Ammon's horn (tissue), 1 donor: ENCODE data around the gene THSD1.

Experiments
- DNase-seq: peaks from one replicate; pipeline ENCODE4 v3.0.0-alpha.2; 2016; ENCODE audit warnings: low spot score

The THSD1 gene, protein sequence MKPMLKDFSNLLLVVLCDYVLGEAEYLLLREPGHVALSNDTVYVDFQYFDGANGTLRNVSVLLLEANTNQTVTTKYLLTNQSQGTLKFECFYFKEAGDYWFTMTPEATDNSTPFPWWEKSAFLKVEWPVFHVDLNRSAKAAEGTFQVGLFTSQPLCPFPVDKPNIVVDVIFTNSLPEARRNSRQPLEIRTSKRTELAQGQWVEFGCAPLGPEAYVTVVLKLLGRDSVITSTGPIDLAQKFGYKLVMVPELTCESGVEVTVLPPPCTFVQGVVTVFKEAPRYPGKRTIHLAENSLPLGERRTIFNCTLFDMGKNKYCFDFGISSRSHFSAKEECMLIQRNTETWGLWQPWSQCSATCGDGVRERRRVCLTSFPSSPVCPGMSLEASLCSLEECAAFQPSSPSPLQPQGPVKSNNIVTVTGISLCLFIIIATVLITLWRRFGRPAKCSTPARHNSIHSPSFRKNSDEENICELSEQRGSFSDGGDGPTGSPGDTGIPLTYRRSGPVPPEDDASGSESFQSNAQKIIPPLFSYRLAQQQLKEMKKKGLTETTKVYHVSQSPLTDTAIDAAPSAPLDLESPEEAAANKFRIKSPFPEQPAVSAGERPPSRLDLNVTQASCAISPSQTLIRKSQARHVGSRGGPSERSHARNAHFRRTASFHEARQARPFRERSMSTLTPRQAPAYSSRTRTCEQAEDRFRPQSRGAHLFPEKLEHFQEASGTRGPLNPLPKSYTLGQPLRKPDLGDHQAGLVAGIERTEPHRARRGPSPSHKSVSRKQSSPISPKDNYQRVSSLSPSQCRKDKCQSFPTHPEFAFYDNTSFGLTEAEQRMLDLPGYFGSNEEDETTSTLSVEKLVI

DNA sequence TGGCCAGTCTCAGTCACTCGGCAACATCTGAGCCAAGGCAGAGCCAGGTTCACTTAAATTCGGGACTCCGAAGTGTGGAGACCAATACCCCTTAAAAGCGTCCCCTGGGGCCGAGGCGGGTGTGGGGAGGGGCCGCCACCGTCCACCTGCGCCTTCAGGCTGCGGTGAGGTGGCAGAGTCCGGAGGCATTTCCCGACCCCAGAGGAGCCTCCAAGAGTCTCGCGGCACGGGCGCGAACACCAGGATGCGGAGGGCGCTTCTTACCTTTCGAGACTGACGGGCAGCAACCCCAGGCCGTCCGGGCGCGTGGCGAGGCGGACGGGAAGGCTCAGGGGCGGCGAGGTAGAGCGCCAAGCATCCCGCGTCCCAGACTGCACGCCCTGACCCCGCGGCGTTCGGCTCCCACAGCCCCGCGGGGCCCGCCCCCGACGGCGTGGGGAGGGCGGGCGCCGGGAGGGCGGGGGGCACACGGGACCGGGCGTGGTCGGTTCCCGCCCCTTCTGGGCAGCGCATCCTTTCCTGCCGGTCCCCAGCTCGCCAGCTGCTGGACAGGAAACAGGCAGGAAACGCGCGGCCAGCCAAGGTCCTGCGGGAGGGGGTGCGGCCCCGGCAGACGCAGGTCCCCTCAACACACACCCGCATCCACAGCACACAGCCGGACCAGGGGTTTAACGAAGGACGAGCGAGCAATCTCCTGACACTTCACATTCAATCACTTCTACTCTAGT is at the start of gene THSD1:
Gene THSD1 (minus strand): TSS at position 406 of the 728 bp plus-strand sequence. CDS start 3,572 bp downstream, outside the sequence.
- peak; percentile 28 for DNase-seq

DNA sequence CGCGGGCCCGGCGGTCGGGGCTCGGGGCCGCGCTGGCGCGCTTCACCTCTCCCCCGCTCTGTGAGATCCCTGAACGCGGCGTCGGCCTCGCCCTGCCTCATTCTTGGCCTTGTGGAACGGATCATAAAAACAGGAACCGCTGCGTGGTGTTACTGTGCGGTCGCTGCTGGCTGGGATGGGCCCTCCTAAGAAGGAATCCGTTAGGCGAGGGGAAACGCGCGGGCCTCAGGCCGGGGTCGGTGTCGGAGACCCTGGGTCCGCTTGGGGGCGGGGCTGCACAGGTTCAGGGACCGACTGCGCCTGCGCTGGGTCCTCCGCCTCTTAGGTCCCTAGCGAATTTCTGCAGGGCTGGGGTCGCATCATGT is 49.7 kb upstream of the THSD1 start:
- DNase-seq, result peak; percentile 70

DNA sequence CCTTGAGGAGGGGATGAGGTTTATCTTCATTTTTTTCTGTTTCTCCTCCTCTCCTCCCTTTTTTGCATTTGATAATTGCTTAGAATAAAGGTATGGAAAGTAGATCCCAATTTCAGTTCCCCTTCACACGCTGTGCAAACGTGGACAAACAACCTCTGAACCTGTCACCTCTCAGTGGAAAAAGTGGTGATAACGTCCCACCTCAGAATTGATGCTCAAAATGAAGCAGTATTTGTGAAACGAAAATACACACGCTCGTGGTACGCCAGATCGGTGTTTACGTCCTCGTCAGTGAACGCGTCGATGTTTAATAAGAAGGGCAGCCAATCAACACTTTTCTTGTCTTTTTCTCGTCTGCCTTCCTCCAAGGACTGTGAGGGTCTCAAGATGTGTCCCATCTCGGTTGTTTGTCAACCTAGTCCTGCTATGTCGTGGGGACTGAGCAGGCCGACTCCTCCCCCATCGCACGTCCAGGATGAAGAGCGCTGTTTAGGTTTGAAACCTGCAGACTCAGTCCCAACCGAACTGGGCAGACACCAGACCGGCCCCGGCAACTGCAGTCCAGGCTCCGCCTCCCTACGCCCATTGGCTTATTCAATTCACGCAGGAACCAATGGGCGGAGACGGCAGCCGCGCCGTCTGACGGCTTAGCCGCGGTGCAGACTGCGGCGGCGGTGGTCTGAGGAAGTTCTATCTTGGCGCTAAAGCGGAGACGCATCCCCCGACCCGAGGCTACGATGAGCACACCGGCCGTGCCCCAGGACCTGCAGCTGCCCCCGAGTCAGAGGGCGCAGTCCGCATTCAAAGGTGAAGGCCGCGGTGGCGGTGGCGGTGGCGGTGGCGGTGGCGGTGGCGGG is 49.1 kb upstream of the THSD1 start, which contains the start of gene CKAP2:
Gene CKAP2 (plus strand): TSS at position 659 of the 857 bp plus-strand sequence. CDS start 79 bp downstream, at position 738.
- DNase-seq, result peak; percentile 97

- DNase-seq, result peak; percentile 16
These were observed 48.5 kb upstream of the THSD1 start for GRCh38 chr13:52454459-52454819.

DNA sequence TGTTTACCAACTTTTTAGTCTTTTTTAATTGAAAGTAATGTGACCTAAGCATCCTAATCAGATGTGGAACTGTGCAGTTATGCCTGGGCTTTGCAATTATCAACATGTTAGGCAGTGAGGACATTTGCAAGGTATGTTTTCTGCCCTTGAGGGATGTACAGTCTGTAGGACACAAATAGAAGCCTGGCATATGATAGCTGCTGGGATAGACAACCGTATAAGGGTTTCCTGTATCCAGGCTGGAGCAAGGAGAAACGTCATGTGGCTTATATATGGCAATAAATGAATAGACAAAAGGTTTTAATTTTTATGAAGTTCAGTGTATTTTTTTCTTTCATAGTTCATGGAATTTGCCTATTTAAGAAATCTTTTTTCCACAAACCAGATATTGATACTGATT is 46.5 kb upstream of the THSD1 start:
- no peak for DNase-seq

DNA sequence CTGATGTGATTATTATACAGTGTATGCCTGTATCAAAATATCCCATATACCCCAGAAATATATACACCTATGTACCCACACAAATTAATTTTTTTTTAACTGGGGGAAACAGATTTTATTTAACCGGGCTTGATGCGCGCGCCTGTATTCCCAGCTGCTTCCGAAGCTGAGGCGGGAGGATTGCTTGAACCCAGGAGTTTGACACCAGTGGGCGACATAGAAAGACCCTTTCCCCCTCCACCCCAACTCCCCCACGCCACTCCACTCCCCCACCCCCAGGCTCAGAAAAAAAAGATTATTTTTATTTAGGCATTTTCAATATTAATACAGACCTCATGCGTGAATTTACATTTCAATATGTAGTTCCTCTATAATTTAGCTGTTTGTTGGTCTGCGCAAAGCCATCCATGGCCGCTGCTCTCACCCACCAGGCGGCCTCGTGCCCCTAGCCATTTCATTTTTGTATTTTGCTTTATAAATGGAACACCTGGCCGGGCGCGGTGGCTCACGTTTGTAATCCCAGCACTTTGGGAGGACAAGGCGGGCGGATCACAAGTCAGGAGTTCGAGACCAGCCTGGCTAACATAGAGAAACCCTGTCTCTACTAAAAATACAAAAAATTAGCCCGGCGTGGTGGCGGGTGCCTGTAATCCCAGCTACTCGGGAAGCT is 45.3 kb upstream of the THSD1 start:
- DNase-seq, result no peak

GRCh38 chr13:52450793-52451116 is 44.8 kb upstream of the THSD1 start:
- DNase-seq, result no peak

- peak; percentile 97 for DNase-seq
These were observed 44.2 kb upstream of the THSD1 start, which contains the start of gene VPS36 for GRCh38 chr13:52450012-52450792. Gene VPS36 (minus strand): TSS chr13:52450634. CDS start chr13:52450594, 40 bp downstream.

DNA sequence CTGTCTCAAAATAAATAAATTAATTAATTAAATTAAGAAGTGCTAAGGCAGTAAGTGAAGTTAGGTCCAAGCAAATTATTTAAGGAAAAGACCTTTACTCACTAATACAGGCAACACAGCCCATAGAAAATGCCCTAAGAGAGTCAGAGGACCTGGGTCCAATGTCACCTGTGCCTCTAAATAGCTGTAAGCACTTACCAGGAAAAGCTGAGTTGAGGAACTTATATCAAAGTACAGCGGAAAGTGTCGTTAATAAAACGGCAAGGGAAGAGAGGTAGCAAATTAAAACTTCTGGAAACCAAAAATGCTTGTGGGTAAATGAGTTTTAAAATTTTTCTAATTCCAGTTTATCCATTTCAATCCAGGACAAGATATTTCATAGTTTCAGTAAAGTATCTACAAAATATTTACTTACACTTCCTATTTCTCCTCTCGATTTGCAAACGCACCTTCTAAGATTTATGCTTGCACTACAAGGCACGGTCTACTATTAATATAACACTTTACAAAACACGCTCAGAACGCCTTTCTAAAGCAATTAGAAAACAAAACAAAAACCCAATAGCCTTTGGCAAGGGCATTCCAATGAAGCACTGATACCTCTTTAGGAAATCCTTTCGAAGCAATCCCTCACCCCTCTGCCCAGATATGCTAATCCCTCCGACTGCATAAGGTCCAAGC is 43.5 kb upstream of the THSD1 start:
- DNase-seq, result no peak

- no peak for DNase-seq
These were observed 42.0 kb upstream of the THSD1 start for GRCh38 chr13:52447815-52448552.

DNA sequence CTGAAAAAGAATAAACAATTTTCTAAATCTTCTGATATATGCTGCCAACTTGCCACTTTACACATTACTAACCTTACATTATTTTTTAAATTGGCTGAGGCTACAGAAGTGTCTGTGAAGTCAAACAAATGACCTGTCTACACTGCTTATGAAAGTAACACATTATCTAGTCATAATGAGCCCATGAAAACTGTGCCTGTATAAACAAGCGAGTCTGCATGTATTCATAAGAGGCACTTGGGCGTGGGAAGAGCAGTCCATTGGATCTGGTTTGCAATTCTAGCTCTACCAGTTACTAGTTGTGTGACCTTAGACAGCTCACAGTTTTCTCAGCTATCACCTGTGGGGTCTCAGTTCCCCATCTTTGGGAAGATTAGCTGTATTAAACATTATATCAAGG is 41.4 kb upstream of the THSD1 start:
- DNase-seq, result no peak

GRCh38 chr13:52446265-52446664 is 40.3 kb upstream of the THSD1 start:
- DNase-seq, result no peak

GRCh38 chr13:52432456-52432855 is 26.5 kb upstream of the THSD1 start:
- no peak for DNase-seq

DNA sequence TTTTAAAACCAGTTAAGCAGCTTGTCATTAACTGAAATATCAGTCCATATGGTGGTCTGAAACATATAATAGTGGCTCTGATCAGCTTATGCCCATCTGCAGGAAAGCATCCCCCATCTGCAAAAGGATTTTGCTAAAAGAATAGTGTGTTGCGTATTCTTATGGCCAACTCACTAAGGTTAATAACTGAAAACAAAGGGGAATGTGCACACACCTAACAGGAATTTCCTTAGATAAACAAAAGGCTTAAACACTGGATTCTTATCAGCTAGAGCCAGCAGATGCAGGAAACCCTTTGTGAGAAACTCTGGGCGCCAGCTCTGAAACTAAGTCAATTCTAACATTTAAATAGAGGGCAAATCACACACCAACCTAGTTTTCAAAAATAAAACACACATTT is 22.3 kb upstream of the THSD1 start:
- no peak for DNase-seq

GRCh38 chr13:52421216-52421615 is 15.2 kb upstream of the THSD1 start:
- no peak for DNase-seq

DNA sequence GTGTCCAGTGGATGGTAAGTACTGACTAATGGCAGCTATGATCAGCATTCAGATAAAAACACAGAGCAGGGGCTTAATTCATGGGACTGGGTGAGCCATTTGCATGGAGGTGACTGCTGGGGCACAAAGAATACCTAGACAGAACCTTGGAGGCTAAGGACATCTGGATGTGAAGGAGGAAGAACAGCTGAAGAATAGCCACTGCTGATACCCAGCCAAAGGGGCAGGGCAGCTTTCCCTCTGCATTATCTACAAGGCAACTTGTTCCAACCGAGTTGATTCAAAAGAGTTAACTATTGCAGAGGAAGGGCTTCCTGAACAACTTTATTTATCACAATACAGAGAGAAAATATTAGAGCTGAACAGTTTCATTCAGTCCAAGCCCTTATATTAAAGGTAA is 13.1 kb upstream of the THSD1 start:
- no peak for DNase-seq

DNA sequence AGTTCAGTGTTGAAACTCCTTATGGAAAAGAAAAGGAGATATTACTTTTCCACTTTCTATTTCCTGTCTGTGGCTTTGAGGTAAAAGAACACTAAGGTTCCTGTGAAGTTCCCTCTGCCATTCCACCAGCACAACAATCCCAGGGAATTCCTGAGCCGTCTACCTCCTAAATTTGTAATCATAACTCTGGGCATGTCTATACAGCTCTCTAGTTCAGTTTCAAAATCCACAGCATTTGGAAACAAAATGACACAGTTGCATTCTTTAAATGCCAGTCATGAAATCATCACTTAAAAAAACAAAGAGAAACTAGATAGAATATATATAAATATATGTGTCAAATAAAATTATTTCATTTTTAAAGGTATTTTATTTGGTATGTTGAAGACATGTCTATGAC is 9.0 kb upstream of the THSD1 start:
- DNase-seq, result no peak

DNA sequence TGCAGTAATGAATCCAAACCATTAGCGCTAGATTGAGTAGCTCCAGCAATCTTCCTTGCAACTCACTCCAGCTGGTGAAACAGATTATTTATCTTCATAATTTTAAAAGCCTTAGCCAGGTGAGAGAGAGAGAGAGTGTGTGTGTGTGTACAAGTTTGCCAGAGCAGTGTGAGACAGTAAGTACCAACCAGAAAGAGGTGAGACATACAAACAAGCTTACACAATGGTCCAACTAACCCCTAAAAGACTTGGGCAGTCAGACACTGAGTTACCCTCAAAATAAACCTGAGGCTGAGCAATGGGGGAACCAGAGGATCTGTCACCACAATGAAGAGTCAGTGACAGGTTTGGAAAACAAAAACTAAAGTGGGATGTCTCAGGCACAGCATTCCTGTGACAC is 8.1 kb upstream of the THSD1 start:
- no peak for DNase-seq

DNA sequence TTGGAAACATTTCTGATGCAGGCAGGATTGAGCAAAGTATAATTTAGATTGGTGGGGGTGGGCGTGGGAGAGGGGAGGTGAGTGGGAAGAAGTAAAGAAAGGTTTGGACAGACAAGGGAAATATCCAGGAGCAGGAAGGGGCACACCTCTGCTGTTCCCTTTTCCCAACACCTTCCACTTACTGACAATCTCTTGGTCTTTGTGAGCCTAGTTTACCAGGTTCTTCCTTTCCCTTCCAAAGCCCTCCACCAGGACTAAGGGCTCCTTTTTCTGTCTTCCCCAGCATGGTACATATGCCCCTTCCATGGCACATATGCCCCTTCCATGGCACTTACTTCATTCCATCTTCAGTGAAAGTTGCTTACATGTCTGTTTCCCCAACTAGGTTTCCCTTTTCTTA is 6.2 kb upstream of the THSD1 start:
- no peak for DNase-seq
